GM20431 (cell line): ENCODE data around the gene ITPRIP.

Experiments
- in situ Hi-C: fragments of 300-500 bp; cut with MseI, MboI; formaldehyde crosslinking; loops from one replicate; pipeline ENCODE4 v1.15.0; 2020; ENCODE audit warnings: low sequenced_read_pairs; ENCODE audit not compliant: unreplicated experiment

Gene ITPRIP, protein sequence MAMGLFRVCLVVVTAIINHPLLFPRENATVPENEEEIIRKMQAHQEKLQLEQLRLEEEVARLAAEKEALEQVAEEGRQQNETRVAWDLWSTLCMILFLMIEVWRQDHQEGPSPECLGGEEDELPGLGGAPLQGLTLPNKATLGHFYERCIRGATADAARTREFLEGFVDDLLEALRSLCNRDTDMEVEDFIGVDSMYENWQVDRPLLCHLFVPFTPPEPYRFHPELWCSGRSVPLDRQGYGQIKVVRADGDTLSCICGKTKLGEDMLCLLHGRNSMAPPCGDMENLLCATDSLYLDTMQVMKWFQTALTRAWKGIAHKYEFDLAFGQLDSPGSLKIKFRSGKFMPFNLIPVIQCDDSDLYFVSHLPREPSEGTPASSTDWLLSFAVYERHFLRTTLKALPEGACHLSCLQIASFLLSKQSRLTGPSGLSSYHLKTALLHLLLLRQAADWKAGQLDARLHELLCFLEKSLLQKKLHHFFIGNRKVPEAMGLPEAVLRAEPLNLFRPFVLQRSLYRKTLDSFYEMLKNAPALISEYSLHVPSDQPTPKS

DNA sequence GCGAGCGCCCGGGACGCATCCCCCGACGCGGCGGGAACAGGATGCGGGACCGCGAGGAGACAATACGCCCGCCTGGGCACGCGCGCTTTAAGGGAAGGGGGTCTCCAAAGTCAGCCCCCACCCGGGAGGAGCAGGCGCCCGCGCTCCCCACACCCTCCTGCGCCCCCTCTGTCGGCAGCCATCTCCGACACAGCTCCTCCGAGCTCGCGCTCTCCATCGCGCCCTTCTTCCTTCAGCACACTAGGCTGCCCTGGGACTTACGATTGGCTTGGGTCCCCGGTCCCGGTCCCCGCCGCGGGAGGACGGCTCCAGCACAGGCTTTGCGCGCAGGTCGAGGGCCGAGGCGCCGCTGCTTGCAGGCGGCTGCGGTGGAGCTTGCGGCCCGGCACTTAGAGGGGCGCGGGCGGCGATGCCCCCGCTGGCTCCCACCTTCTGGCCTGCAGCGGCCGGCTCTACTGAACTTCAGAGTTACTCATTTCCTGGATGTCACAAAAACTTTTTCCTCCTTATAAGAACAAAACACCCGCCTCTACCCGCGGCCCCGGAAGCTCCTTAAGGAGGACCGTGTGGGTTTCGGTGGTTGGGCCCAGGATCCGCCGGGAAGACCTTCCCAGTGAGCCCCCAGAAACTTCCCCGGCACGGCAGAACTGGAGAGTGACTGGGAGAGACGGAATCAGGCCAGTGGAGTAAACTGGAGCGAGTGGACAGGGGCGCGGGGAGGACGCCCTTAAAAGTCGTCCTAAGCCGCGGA, at the start of gene ITPRIP:
TSS of gene ITPRIP (minus strand) at position 481 of the 751 bp plus-strand sequence. CDS start 22,414 bp downstream, outside the sequence.
- in situ Hi-C loops: no loop called here

DNA sequence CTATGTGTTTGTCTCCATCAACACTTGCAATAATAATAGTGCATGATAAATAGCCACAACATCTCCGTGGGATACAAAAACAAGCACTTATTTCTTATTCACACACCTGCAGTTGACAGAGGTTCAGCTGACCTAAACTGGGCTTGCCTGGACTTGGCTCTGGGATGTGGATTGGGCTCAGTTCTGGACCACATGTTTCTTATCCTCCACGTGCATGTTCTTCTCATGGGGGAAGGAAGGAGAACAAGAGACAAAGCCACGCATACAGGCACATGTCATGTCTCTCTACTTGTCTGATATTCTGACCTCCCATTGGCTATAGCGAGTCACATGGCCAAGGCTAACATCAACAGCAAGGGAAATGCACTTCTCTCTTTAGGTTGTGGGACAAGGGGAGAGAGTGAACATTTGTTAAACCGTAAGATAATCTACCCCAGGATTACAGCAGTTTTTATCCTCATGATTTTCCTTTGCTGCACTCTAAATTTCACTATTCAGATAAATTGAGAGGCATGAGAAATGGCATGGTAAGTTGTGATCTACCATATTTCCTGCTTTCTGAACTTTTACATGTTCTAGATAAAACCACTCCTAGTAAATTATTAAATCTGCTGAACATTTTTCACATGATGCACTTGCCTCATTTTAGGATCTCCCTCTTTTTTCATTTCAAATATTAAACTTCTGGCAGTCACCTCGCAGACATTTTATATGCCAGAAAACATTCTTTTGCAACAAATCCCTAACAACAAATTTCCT, 49.0 kb upstream of the ITPRIP start:
- in situ Hi-C loops: no loop called here

DNA sequence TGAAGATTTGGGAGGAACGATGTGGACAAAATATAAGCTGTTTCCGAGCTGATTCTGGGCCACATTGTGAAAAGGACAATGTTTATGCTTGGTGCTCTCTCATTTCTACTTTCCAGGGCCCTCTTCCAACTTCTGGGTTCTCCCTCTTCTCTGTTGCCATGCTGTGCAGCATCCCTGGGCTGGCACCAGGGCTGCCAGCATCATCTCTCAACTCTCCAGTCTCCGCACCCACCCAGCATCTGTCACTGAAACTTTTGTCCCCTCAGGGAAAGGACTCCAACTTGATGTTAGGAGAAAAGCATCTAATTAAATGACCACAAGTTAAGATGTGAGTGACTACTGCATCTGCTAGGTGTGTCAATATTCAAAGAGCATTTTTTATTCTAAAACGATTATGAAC, 42.1 kb upstream of the ITPRIP start:
- in situ Hi-C loops: no loop called here

DNA sequence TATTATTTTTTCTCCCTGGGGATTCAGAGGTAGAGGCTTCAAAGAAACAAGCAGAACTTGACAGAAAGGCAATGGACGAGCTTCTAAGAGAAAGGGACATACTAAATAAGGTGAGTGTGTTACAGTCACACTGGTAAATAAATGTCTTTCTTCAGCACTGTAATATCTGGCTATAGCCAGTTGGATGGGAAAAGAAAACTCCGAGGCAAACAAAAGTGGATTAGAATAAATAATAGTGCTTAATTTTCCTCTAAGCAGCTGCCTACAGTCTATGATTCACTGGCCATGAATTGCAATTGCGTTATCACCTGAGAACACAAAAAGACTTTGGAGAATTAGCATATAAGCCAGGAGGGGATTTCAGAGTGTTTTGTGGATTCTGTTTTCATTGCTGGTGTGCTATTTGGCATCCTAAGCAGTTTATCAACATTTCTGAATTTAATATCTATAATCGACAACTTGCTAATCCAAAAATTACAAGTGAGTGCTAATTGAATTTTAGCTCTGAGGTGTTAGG, 38.6 kb upstream of the ITPRIP start:
- in situ Hi-C loops: no loop called here

DNA sequence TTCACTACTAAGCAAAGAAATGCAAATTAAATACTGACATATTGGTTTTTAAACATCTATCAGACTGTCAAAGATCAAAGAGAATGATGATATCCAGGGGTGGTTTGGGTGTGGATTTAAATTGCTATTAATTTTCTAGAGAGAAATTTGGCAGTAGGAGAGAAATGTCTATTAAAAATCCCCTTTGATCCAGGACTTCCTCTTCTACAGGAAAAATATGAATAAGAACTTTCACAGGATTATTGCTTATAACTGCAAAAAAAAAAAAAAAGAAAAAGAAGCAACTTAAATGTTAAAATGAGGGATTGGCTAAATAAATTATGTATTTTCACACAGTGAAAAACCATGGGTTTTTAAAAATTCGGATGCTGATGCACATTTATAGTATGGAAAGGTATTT, 36.3 kb upstream of the ITPRIP start:
- in situ Hi-C loops: no loop called here

DNA sequence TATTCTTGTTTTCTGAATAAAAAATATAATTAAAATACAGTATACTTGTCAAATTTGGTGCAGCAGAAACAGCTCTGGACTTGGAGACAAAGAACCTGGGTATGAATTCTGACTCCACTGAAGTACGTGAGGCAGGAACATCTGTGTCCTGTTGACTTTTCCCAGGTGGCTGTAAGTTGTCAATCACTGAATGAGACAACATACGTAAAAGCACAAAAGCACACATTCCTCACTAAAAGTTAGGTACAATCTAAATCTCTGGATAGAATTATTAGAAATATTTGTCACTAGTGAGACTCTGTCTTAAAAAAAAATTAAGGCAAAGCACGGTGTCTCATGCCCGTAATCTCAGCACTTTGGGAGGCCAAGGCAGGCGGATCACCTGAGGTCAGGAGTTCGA, 33.5 kb upstream of the ITPRIP start:
- in situ Hi-C loops: no loop called here

DNA sequence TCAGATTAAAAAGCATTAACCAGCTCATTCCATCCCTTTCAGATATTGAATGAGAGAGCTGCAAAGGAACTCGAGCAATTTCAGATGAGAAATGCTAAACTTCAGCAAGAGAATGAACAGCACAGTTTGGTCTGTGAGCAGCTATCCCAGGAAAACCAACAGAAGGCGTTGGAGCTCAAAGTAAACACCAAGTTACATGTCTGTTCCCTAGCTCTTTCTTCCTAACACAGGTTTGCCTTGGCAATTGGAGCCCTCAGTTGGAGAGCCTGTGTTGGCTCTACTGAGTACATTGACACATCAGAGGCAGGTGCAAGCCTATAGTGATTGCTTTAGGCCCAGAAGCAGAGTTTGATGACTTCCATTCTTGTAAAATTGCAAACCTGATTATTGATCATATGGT, 30.1 kb upstream of the ITPRIP start:
- in situ Hi-C loops: no loop called here

DNA sequence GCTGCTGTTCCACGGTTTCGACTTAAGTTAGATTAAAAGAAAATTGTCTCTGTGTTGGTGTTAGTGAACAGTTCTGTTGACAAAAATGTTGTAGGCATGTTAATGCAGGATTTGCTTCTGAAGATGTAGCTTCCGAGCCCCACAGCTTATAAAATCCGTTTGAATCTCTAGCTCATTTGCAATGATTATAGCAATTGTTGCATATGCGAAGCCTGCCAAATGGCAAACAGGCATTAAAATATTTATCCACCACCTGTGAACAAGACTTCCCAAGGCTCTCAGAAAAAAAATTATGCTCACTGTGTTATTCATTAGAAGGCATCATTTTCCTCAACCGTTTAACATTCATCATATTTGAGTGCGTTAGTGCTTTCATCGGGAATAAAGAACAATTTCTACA, 29.6 kb upstream of the ITPRIP start:
- in situ Hi-C loops: no loop called here

DNA sequence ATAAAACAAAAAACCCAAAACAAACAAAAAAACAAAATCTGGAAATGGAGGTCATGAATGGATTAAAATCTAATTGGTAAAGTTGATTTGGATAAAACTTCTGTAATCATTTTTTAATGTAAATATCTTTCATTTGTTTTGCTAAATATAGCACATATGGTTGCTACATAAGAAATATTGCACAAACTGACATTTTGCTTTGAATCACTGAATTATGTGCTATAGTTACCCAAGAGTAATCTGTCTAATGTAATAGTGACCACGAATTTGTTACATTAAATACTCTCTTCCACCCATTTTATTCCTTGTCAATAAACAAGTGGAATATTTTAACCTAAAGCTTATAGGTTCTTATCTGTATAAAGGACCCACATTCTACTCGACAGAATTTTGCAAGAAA, 21.5 kb upstream of the ITPRIP start:
- in situ Hi-C loops: no loop called here

DNA sequence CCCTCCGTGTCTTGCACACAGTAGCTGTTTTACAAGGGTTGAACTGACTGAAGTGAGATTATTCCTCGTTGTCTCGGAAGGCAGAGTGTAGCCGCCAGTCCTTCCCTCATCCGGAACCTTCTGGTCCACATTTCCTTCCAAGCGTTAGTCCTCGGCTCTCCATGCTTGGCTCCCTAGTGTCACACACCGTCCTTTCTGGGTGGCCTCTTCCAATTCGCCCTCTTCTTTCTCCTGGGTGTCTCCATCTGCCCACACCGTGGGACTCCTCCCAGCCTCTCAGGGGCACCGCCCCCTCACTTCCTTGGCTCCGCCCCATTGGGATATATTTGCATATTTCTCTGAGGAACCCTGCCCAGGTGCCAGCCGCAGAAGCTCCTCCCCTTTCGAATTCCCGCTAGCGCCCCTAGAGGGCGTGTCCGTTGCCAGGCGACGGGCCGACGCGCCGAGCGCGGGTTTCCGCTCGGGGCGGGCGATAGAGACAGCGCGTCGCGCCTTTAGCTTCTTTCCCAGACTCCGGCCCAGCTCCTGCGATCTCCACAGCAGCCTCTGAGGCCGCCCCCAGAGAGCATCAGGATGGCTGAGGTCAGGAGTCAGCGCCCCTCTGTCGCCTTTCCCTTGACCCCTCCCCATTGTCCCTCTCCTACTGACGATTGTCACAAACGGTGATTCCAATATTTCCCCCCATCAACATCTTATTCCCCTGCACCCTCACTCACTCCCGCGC, 15.2 kb upstream of the ITPRIP start, which contains the start of gene CFAP58:
TSS of gene CFAP58 (plus strand) at position 509 of the 724 bp plus-strand sequence. CDS start at position 574, 65 bp downstream.
- in situ Hi-C loops: no loop called here

DNA sequence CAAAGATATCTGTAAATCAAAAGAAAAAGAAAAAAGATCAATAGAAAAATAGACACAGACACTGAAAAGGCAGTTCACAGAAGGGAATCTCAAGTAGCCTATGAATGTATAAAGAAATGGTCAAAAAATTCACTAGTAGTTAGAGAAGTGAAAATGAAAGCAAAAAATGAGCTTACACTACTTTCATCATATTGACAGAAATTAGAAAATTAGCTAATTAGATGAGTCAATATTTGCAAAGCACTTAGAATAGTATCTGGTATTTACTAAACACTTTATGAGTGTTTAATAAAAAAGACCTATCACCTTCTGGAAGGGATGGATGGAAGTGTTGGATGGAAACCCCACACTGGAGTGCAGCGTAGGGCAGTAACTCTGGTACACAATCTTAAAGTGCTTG, 13.7 kb upstream of the ITPRIP start:
- in situ Hi-C loops: no loop called here

DNA sequence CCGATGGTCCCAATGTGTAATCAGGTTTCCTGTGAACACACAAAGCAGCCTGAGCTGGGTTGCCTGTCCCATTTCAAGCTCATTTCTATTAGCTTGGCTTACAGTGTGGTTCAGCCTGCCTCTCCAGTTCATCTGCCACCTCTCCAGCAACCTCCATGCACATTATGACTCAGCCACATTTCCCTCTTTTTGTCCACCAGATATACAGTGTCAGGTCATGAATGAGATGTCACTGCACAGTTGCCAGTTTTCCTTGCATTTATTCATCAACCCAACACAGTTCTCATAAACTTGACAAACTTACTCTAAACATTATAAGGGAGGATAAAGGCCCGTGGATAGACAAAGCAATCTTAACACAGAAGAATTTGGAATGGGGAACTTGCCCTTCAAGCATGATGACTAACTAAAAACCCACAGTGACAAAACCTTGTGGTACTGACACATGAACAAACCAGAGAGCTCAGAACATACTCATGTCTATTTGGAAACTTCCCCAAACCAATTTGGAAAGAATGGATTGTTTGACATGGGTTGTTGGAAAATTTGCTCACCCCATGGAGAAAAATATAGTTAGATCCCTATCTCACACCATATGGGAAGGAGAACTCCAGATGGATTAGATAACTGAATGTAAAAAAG, 12.9 kb upstream of the ITPRIP start:
- in situ Hi-C loops: no loop called here

DNA sequence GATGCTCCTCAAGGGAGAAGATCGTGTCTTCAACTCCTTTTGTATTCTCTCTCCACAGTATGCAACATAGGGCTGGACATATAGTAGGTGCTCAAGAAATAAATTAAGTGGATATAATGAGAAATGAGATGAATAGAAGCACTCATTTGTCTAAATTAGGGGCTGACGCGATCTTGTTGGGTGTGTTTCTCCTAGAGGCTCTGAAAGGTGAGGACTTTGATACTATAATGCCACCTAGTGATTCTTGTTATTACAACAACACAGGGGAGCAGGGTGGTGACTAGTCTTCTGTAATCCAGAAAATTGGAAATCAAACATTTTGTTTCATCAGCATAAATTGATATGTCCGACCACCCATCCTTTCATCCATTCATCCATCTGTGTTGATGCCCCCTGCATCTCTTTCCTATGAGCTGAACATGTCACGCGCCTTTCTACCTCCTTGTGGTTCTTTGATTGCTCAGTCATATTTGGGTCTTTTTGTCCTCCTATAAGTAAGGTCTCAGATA, 11.9 kb upstream of the ITPRIP start:
- in situ Hi-C loops: no loop called here

DNA sequence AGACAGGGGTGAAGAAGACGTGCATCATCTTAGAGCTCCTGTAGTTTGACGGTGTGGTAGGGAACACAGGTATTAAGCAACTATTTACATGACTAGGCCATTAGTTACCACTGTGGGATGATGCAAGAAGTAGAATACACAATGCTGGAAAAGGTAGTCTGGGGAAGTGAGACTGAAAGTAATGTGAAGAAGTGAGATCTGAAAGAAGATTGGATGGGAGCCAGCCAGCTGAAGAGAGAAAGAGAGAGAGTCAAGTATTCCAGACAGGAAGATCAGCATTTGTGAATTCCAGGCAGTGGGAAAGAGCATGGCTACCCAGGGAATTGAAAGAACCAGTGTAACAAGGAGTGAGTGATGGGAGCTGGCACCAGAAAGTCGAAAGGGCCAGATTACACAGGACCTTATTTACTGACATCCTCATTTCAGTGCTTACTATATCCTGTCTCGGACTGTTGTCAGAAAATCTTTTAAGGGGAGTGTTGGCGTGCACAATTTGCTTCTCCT, 11.4 kb upstream of the ITPRIP start:
- in situ Hi-C loops: loop anchor here (10.0 kb wide), 1 partner anchor 55 kb away; no protein-coding TSS in a partner anchor

DNA sequence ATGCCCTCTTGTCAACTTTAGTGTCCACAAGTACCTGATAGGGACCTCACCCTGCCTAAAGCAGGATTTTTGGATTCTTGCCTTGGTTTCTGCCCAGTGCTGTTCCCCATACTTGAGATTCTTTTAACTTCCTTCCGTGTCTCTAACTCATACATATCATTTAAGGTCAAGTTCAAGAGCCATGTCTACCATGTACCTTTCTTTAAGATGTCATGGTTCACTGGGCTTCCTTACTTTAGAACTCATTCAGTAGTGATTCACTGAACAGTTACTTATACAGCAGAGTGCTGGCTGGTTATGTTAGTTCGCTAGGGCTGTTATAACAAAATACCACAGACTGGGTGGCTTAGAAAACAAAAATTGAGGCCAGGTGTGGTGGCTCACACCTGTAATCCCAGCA, 10.3 kb upstream of the ITPRIP start:
- in situ Hi-C loops: loop anchor here (10.0 kb wide), 1 partner anchor 54 kb away; no protein-coding TSS in a partner anchor

DNA sequence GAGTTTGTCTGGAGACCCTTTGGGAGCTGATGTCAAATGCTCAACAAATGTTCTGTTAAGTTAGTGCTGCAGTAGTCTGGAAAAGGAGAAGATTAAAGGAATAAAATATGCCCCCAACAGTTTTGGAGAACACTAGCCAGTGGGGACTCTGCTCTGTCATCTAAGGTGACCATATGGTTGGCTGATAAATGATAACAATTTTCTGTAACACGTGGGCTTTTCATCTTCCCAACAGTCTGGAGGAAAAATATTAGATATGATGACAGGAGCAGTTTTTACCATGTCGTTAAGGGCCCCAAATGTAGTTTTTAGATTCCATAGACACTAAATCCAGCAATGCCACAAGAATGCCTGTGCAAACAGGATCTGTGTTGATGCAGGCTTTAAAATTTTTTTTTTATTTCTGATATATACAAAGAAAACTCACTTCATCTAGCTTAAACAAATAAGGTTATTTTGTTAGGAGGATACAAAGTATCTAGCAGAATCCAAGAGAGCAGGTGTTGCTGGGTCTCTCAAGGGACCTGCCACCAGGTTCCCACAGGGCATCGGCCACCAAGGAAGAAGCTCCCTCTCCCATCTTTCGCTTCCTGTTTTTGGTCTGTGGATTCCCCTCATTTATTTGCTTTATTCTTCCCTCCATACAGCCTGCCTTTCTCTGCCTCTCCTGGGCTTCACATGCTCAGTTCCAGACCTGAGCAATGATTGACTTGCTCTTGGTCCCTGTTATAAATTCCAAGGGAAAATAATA, 9.2 kb upstream of the ITPRIP start:
- in situ Hi-C loops: loop anchor here (10.0 kb wide), 1 partner anchor 53 kb away; no protein-coding TSS in a partner anchor

DNA sequence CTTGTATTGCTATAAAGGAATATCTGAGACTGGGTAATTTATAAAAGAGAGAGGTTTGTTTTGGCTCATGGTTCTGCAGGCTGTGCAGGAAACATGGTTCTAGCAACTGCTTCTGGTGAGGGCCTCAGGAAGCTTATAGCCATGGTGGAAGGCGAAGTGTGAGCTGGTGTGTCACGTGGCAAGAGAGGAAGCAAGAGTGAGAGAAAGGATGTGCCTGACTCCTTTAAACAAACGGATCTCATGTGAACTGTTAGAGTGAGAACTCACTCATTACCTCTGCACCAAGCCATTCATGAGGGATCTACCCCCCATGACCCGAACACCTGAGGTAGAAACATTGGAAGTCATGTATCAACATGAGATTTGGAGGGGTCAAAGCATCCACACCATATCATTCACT, 7.7 kb upstream of the ITPRIP start:
- in situ Hi-C loops: loop anchor here (10.0 kb wide), 1 partner anchor 51 kb away; no protein-coding TSS in a partner anchor

DNA sequence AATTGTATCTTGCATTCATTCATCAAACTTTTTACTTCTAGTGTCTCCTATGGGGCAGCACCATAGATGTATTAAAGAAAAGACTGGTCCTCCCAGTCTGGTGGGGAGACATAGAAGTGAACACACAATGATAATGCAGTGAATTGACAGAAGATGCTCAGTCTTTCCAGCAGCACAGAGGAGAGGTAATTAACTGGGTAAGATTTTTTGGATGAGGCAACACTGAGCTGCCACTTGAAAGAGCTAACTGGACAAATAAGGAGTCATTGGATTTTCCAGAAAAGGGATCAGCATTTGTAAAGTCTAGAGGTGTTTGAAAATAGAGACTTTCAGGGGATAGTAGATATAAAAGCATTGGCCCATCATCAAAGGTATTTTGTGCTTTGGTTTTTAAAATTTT, 7.2 kb upstream of the ITPRIP start:
- in situ Hi-C loops: loop anchor here (10.0 kb wide), 1 partner anchor 51 kb away; no protein-coding TSS in a partner anchor
